Right atrium auricular region (tissue), 2 donors: ENCODE measurements around the gene SEL1L3. TPM values are rescaled to one million over a fixed set of nuclear protein-coding genes. Genes with fewer than 3 reads are reported as not detected.

ENCODE experiments used
- DNase-seq: peaks from one replicate; pipeline ENCODE4 v3.0.0-alpha.2; 2019; ENCODE audit warnings: low spot score
- H3K27ac ChIP-seq, 2 donors: fragments of 200-600 bp; sonication (generic); 1 replicate in 1 of 2; 2 replicates in 1 of 2; pipeline ENCODE4 v1.5.1; 2016 to 2019
- H3K27me3 ChIP-seq, 2 donors: fragments of 200-600 bp; sonication (generic); one replicate each; pipeline versions ENCODE4 v1.5.1 to v1.6.0; 2017 to 2019
- H3K36me3 ChIP-seq: fragments of 200-600 bp; sonication (generic); one replicate; pipeline ENCODE4 v1.5.1; 2016
- H3K4me1 ChIP-seq, 2 donors: fragments of 200-600 bp; sonication (generic); one replicate each; pipeline versions ENCODE4 v1.5.1 to v1.6.0; 2017 to 2019
- H3K4me3 ChIP-seq, 2 donors: fragments of 200-600 bp; sonication (generic); 1 replicate in 1 of 2; 2 replicates in 1 of 2; pipeline ENCODE4 v1.5.1; 2017 to 2019; ENCODE audit warnings: mild to moderate bottlenecking in 1 of 2, moderate library complexity in 1 of 2
- H3K9me3 ChIP-seq, 2 donors: fragments of 200-600 bp; sonication (generic); one replicate each; pipeline ENCODE4 v1.5.1; 2019
- CTCF ChIP-seq, 2 donors: fragments of 200-600 bp; sonication (generic); IDR thresholded peaks; one replicate each; pipeline ENCODE4 v1.5.1; 2019; ENCODE audit warnings: antibody characterized with exemption in 2 of 2
- total RNA-seq, 2 donors: library from RNA; depleted of rRNA; stranded (reverse); fragments of >200 nt; gene quantifications; one replicate each; pipeline ENCODE4 v1.1.0, GENCODE V29; 2016

SEL1L3 gene
- total RNA-seq, 2 donors from 2014 or later = 5.4 to 7.2 TPM

- peaks cover 0 to 5% of the 10 kb centered on the region in 2 donors for H3K4me1 ChIP-seq
- no peak overlapping the region for H3K4me3 ChIP-seq
- no peak for DNase-seq
- no peaks in the 10 kb centered on the region for H3K27me3 ChIP-seq
- TF ChIP-seq CTCF (IDR thresholded peaks at IDR 0.05) = no peak
- H3K36me3 ChIP-seq = no peaks in the 10 kb centered on the region
- no peaks in the 10 kb centered on the region for H3K9me3 ChIP-seq
- no peak overlapping the region for H3K27ac ChIP-seq
Measured at GRCh38 chr4:25882226-25882625, 19.4 kb upstream of the SEL1L3 start.

- DNase-seq = no peak
- Histone ChIP-seq H3K9me3 (no peaks in the 10 kb centered on the region), H3K27me3 (no peaks in the 10 kb centered on the region), H3K36me3 (no peaks in the 10 kb centered on the region), H3K4me3 (no peak overlapping the region), H3K27ac (no peak overlapping the region), H3K4me1 (peaks cover 0 to 5% of the 10 kb centered on the region in 2 donors)
- TF ChIP-seq CTCF (IDR thresholded peaks at IDR 0.05) = no peak
Measured at GRCh38 chr4:25881193-25881592, 18.4 kb upstream of the SEL1L3 start.

GRCh38 chr4:25879991-25880651, 17.3 kb upstream of the SEL1L3 start:
- no peak for TF ChIP-seq CTCF (IDR thresholded peaks at IDR 0.05)
- Histone ChIP-seq H3K9me3 (no peaks in the 10 kb centered on the region), H3K27me3 (no peaks in the 10 kb centered on the region), H3K4me1 (peaks cover 0 to 5% of the 10 kb centered on the region in 2 donors), H3K36me3 (no peaks in the 10 kb centered on the region), H3K4me3 (no peak overlapping the region), H3K27ac (no peak overlapping the region)
- no peak for DNase-seq

- H3K36me3 ChIP-seq = no peaks in the 10 kb centered on the region
- TF ChIP-seq CTCF (IDR thresholded peaks at IDR 0.05) = no peak
Measured at GRCh38 chr4:25879587-25879986, 16.8 kb upstream of the SEL1L3 start.

GRCh38 chr4:25879091-25879584, 16.4 kb upstream of the SEL1L3 start:
- Histone ChIP-seq H3K27me3 (no peaks in the 10 kb centered on the region), H3K27ac (no peak overlapping the region), H3K4me3 (no peak overlapping the region), H3K4me1 (no peaks in the 10 kb centered on the region), H3K9me3 (no peaks in the 10 kb centered on the region), H3K36me3 (no peaks in the 10 kb centered on the region)
- DNase-seq = no peak
- TF ChIP-seq CTCF (IDR thresholded peaks at IDR 0.05) = no peak

More at GRCh38 chr4:25879587-25879986, 16.8 kb upstream of the SEL1L3 start:
- H3K4me3 ChIP-seq = no peak overlapping the region
- H3K9me3 ChIP-seq = no peaks in the 10 kb centered on the region
- H3K27ac ChIP-seq = no peak overlapping the region
- H3K4me1 ChIP-seq = peaks cover 0 to 2% of the 10 kb centered on the region in 2 donors
- no peak for DNase-seq
- no peaks in the 10 kb centered on the region for H3K27me3 ChIP-seq

- H3K27me3 ChIP-seq = no peaks in the 10 kb centered on the region
- no peak overlapping the region for H3K27ac ChIP-seq
- H3K4me1 ChIP-seq = no peaks in the 10 kb centered on the region
- no peak for DNase-seq
- H3K4me3 ChIP-seq = no peak overlapping the region
- no peak for TF ChIP-seq CTCF (IDR thresholded peaks at IDR 0.05)
- no peaks in the 10 kb centered on the region for H3K36me3 ChIP-seq
- H3K9me3 ChIP-seq = no peaks in the 10 kb centered on the region
Measured at GRCh38 chr4:25878676-25879075, 15.9 kb upstream of the SEL1L3 start.
